ENCODE measurements around the gene MVB12B. TPM values are rescaled to one million over a fixed set of nuclear protein-coding genes. Genes with fewer than 3 reads are reported as not detected.

Gene MVB12B
- total and polyA plus RNA-seq, 8 donors = 2.3 to 21.9 (median 6.4) TPM

DNA sequence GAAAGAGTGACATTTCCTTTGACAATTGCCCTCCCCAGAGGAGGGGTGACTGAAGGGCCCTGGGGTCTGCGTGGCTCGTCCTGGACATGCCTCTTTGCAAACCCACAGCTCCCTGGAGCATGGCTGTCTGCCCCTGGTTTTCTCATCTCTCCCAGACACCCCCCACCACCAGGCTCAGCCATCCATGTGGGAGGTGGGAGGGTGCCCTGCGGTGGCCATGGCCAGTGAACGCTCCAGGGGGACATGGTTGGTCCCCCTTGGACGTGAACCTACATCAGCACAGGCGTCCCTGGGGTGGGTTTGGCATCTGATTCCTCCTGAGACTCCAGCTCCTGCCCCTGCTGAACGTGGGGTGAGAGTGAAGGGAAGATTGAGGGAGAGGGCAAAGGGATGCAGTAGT lies 219.4 kb downstream of the MVB12B start:
- no peak for TF ChIP-seq CTCF (IDR thresholded peaks at IDR 0.05)
- peaks cover 0 to 9% (median 0%) of the 10 kb centered on the region in 3 donors for H3K27me3 ChIP-seq
- H3K4me1 ChIP-seq = peaks cover 0 to 5% (median 3%) of the 10 kb centered on the region in 4 donors
- H3K36me3 ChIP-seq = no peaks in the 10 kb centered on the region
- H3K27ac ChIP-seq = no peak overlapping the region
- intact Hi-C loops (cut with DNase I; ENCODE audit: low total_unique reads) = no loop called here
- H3K4me3 ChIP-seq = no peak overlapping the region
- H3K9me3 ChIP-seq = no peaks in the 10 kb centered on the region
- DNase-seq = no peak
- 77 to 83% (median 79%) methylated on average over 5 to 7 of the region's 7 CpGs for WGBS, 5 donors

DNA sequence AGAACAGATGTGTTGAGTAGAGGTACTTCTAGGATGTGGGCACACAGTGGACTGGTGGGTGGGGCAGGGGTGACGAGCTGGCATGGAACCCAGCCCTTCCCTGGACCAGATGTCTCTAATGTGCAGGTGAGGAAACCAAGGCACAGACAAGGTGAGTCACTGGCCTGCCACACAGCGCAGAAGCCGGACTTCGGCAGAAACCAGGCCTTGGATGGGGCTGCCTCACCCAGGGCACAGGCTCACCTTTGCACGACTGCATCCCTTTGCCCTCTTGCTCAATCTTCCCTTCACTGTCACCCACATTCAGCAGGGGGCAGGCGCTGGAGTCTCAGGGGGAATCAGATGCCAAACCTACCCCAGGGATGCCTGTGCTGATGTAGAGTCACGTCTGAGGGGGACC lies 221.7 kb downstream of the MVB12B start:
- WGBS, 5 donors = 69 to 87% (median 82%) methylated on average over 2 to 7 of the region's 7 CpGs
- DNase-seq = no peak

GRCh38 chr9:126549246-126550006 lies 222.8 kb downstream of the MVB12B start:
- WGBS, 5 donors = 59 to 77% (median 71%) methylated on average over 20 to 21 of the region's 21 CpGs
- intact Hi-C loops (cut with DNase I; ENCODE audit: low total_unique reads) = no loop called here
- TF ChIP-seq EP300 (IDR thresholded peaks at IDR 0.05) = no peak
- no peak for TF ChIP-seq CTCF (IDR thresholded peaks at IDR 0.05)
- no peak for TF ChIP-seq POLR2AphosphoS5 (IDR thresholded peaks at IDR 0.05)
- no peak for TF ChIP-seq POLR2A (IDR thresholded peaks at IDR 0.05)
- Histone ChIP-seq H3K9me3 (no peaks in the 10 kb centered on the region), H3K27ac (no peak overlapping the region), H3K27me3 (peaks cover 0 to 9% (median 0%) of the 10 kb centered on the region in 3 donors), H3K4me1 (peaks cover 0 to 9% (median 4%) of the 10 kb centered on the region in 4 donors), H3K4me3 (no peak overlapping the region), H3K36me3 (no peaks in the 10 kb centered on the region)
- DNase-seq = peak in 1 of 2 donors; percentile 38

More for the DNA sequence above, 221.7 kb downstream of the MVB12B start:
- H3K36me3 ChIP-seq = no peaks in the 10 kb centered on the region
- TF ChIP-seq CTCF (IDR thresholded peaks at IDR 0.05) (no peak), EP300 (IDR thresholded peaks at IDR 0.05) (no peak), POLR2AphosphoS5 (IDR thresholded peaks at IDR 0.05) (no peak), POLR2A (IDR thresholded peaks at IDR 0.05) (no peak)
- peaks cover 0 to 9% (median 0%) of the 10 kb centered on the region in 3 donors for H3K27me3 ChIP-seq
- no peak overlapping the region for H3K27ac ChIP-seq
- intact Hi-C loops (cut with DNase I; ENCODE audit: low total_unique reads) = no loop called here
- no peaks in the 10 kb centered on the region for H3K9me3 ChIP-seq
- H3K4me3 ChIP-seq = no peak overlapping the region
- H3K4me1 ChIP-seq = peaks cover 0 to 9% (median 4%) of the 10 kb centered on the region in 4 donors

GRCh38 chr9:126550891-126551351 lies 224.3 kb downstream of the MVB12B start:
- Histone ChIP-seq H3K4me3 (no peak overlapping the region), H3K27ac (peak overlapping the region in 2 of 5 donors; percentile 13 to 28), H3K36me3 (no peaks in the 10 kb centered on the region), H3K27me3 (peaks cover 0 to 9% (median 0%) of the 10 kb centered on the region in 3 donors), H3K9me3 (no peaks in the 10 kb centered on the region), H3K4me1 (peaks cover 0 to 9% (median 4%) of the 10 kb centered on the region in 4 donors)
- TF ChIP-seq POLR2AphosphoS5 (IDR thresholded peaks at IDR 0.05) = no peak
- no peak for TF ChIP-seq CTCF (IDR thresholded peaks at IDR 0.05)
- TF ChIP-seq EP300 (IDR thresholded peaks at IDR 0.05) = no peak
- DNase-seq = peak; percentile 40 to 59
- 26 to 47% (median 38%) methylated on average over 15 of the region's 15 CpGs for WGBS, 5 donors
- intact Hi-C loops (cut with DNase I; ENCODE audit: low total_unique reads) = no loop called here
